Central memory CD8-positive, alpha-beta T cell (primary cell): ENCODE results near the gene CCT4.
"Not testable (repeated sequence)": the region's sequence is repeated elsewhere in the genome, so short reads cannot be mapped to it uniquely, and the experiment has no call there.

Experiments used
- ATAC-seq: fragments of 150-1000 bp; cut with Tn5 transposase; replicated peaks from 2 replicates; pipeline ENCODE4 v1.10.0; 2022; ENCODE audit warnings: mild to moderate bottlenecking, moderate FRiP score, moderate number of reproducible peaks; ENCODE audit not compliant: poor library complexity, severe bottlenecking; ENCODE audit errors: extremely low read depth
- DNase-seq, 2 donors: peaks; one replicate each; pipeline ENCODE4 v3.0.0; 2021; ENCODE audit warnings: low spot score in 2 of 2
- H3K27ac Mint-ChIP-seq: one replicate; pipeline ENCODE4 v1.8.0; 2022; ENCODE audit warnings: low read depth, mild to moderate bottlenecking, moderate library complexity, mixed read lengths
- H3K27me3 Mint-ChIP-seq: one replicate; pipeline ENCODE4 v1.8.0; 2022; ENCODE audit warnings: mixed read lengths
- H3K36me3 Mint-ChIP-seq: one replicate; pipeline ENCODE4 v1.8.0; 2022; ENCODE audit warnings: mild to moderate bottlenecking, moderate library complexity, mixed read lengths; ENCODE audit not compliant: insufficient read depth
- H3K4me1 Mint-ChIP-seq: one replicate; pipeline ENCODE4 v1.8.0; 2022; ENCODE audit warnings: mixed read lengths
- H3K4me3 Mint-ChIP-seq: one replicate; pipeline ENCODE4 v1.8.0; 2022; ENCODE audit warnings: mild to moderate bottlenecking, moderate library complexity, mixed read lengths
- H3K9me3 Mint-ChIP-seq: one replicate; pipeline ENCODE4 v1.8.0; 2022; ENCODE audit warnings: mixed read lengths

Gene CCT4

GRCh38 chr2:61862085-61862484 is 26.4 kb downstream of the CCT4 start:
- Mint-ChIP-seq H3K36me3 (peaks cover 15% of the 10 kb centered on the region), H3K27ac (no peak overlapping the region), H3K4me3 (no peak overlapping the region), H3K4me1 (no peaks in the 10 kb centered on the region), H3K9me3 (no peaks in the 10 kb centered on the region), H3K27me3 (no peaks in the 10 kb centered on the region)
- DNase-seq (no peak), ATAC-seq (no peak)

- DNase-seq: no peak
- H3K9me3 Mint-ChIP-seq: no peaks in the 10 kb centered on the region
- H3K4me3 Mint-ChIP-seq: no peak overlapping the region
- H3K36me3 Mint-ChIP-seq: peaks cover 9% of the 10 kb centered on the region
- no peak for ATAC-seq
- H3K27ac Mint-ChIP-seq: no peak overlapping the region
- H3K4me1 Mint-ChIP-seq: peaks cover 9% of the 10 kb centered on the region
- H3K27me3 Mint-ChIP-seq: no peaks in the 10 kb centered on the region
These were observed 31.2 kb downstream of the CCT4 start for GRCh38 chr2:61857224-61857623.

GRCh38 chr2:61855318-61855613 is 33.2 kb downstream of the CCT4 start:
- H3K4me3 Mint-ChIP-seq: peak overlapping the region; percentile 95
- peak overlapping the region; percentile 91 for H3K27ac Mint-ChIP-seq
- peaks cover 9% of the 10 kb centered on the region for H3K4me1 Mint-ChIP-seq
- no peaks in the 10 kb centered on the region for H3K9me3 Mint-ChIP-seq
- DNase-seq (no peak), ATAC-seq (no peak)
- no peaks in the 10 kb centered on the region for H3K27me3 Mint-ChIP-seq
- H3K36me3 Mint-ChIP-seq: peaks cover 9% of the 10 kb centered on the region

- peak overlapping the region; percentile 95 for H3K4me3 Mint-ChIP-seq
- DNase-seq (peak; percentile 67 to 89), ATAC-seq (peak; percentile 93)
- H3K36me3 Mint-ChIP-seq: peaks cover 9% of the 10 kb centered on the region
- H3K9me3 Mint-ChIP-seq: no peaks in the 10 kb centered on the region
- H3K27ac Mint-ChIP-seq: peak overlapping the region; percentile 91
- no peaks in the 10 kb centered on the region for H3K27me3 Mint-ChIP-seq
- peaks cover 9% of the 10 kb centered on the region for H3K4me1 Mint-ChIP-seq
These were observed 33.7 kb downstream of the CCT4 start for GRCh38 chr2:61854564-61855317.

GRCh38 chr2:61853847-61854563 is 34.5 kb downstream of the CCT4 start, which contains the start of gene FAM161A:
Gene FAM161A (minus strand): TSS chr2:61854060. CDS start chr2:61854041, 19 bp downstream.
- peak within 1 kb of the TSS; percentile 91 for H3K27ac Mint-ChIP-seq
- peaks cover 9% of the 10 kb centered on the region for H3K4me1 Mint-ChIP-seq
- H3K9me3 Mint-ChIP-seq: no peaks in the 10 kb centered on the region
- peaks cover 9% of the 10 kb centered on the region for H3K36me3 Mint-ChIP-seq
- H3K27me3 Mint-ChIP-seq: no peaks in the 10 kb centered on the region
- DNase-seq (peak; percentile 48 to 52), ATAC-seq (peak; percentile 53)
- H3K4me3 Mint-ChIP-seq: peak within 1 kb of the TSS; percentile 95

- H3K27ac Mint-ChIP-seq: peak overlapping the region; percentile 91
- H3K9me3 Mint-ChIP-seq: no peaks in the 10 kb centered on the region
- DNase-seq: no peak
- H3K36me3 Mint-ChIP-seq: peaks cover 9% of the 10 kb centered on the region
- peaks cover 9% of the 10 kb centered on the region for H3K4me1 Mint-ChIP-seq
- H3K27me3 Mint-ChIP-seq: no peaks in the 10 kb centered on the region
- H3K4me3 Mint-ChIP-seq: peak overlapping the region; percentile 95
- ATAC-seq: no peak
These were observed 35.2 kb downstream of the CCT4 start for GRCh38 chr2:61853086-61853846.

- not testable (repeated sequence) for H3K9me3 Mint-ChIP-seq, ATAC-seq, DNase-seq, H3K27ac Mint-ChIP-seq, H3K4me3 Mint-ChIP-seq, H3K27me3 Mint-ChIP-seq, H3K36me3 Mint-ChIP-seq, H3K4me1 Mint-ChIP-seq
These were observed 37.2 kb downstream of the CCT4 start for GRCh38 chr2:61851270-61851669.

GRCh38 chr2:61845320-61845719 is 43.1 kb downstream of the CCT4 start:
- H3K4me3 Mint-ChIP-seq: no peak overlapping the region
- no peak overlapping the region for H3K27ac Mint-ChIP-seq
- no peaks in the 10 kb centered on the region for H3K4me1 Mint-ChIP-seq
- H3K36me3 Mint-ChIP-seq: no peaks in the 10 kb centered on the region
- no peaks in the 10 kb centered on the region for H3K27me3 Mint-ChIP-seq
- ATAC-seq (no peak), DNase-seq (no peak)
- no peaks in the 10 kb centered on the region for H3K9me3 Mint-ChIP-seq

GRCh38 chr2:61841286-61841685 is 47.2 kb downstream of the CCT4 start:
- ATAC-seq (no peak), DNase-seq (no peak)
- Mint-ChIP-seq H3K27ac (no peak overlapping the region), H3K4me3 (no peak overlapping the region), H3K27me3 (no peaks in the 10 kb centered on the region), H3K9me3 (no peaks in the 10 kb centered on the region), H3K36me3 (no peaks in the 10 kb centered on the region), H3K4me1 (no peaks in the 10 kb centered on the region)

GRCh38 chr2:61834893-61835292 is 53.6 kb downstream of the CCT4 start:
- Mint-ChIP-seq H3K36me3 (peaks cover 2% of the 10 kb centered on the region), H3K27ac (no peak overlapping the region), H3K27me3 (no peaks in the 10 kb centered on the region), H3K4me3 (no peak overlapping the region), H3K9me3 (peaks cover 5% of the 10 kb centered on the region), H3K4me1 (no peaks in the 10 kb centered on the region)
- no peak for ATAC-seq
- DNase-seq: no peak

- H3K4me1 Mint-ChIP-seq: no peaks in the 10 kb centered on the region
- no peak overlapping the region for H3K27ac Mint-ChIP-seq
- no peaks in the 10 kb centered on the region for H3K27me3 Mint-ChIP-seq
- H3K36me3 Mint-ChIP-seq: peaks cover 2% of the 10 kb centered on the region
- H3K9me3 Mint-ChIP-seq: peaks cover 5% of the 10 kb centered on the region
- no peak overlapping the region for H3K4me3 Mint-ChIP-seq
- DNase-seq: no peak
- ATAC-seq: no peak
These were observed 54.5 kb downstream of the CCT4 start for GRCh38 chr2:61833971-61834370.

GRCh38 chr2:61832183-61832841 is 56.1 kb downstream of the CCT4 start:
- no peaks in the 10 kb centered on the region for H3K27me3 Mint-ChIP-seq
- DNase-seq (no peak), ATAC-seq (no peak)
- H3K4me3 Mint-ChIP-seq: no peak overlapping the region
- H3K36me3 Mint-ChIP-seq: peaks cover 2% of the 10 kb centered on the region
- H3K4me1 Mint-ChIP-seq: no peaks in the 10 kb centered on the region
- H3K9me3 Mint-ChIP-seq: peaks cover 5% of the 10 kb centered on the region
- no peak overlapping the region for H3K27ac Mint-ChIP-seq
